Measurements from ENCODE around the gene CBY2. TPM values are rescaled to one million over a fixed set of nuclear protein-coding genes. Genes with fewer than 3 reads are reported as not detected.
"Not testable (repeated sequence)": the region's sequence is repeated elsewhere in the genome, so short reads cannot be mapped to it uniquely, and the experiment has no call there.

The CBY2 gene
- total and polyA plus RNA-seq, 2 experiments from 2014 or later, result 0.15 to 0.42 TPM

GRCh38 chr13:45756498-45756897 is 54.4 kb downstream of the CBY2 start:
- H3K4me3 ChIP-seq; H3K4me1 Mint-ChIP-seq; H4K20me1 ChIP-seq (replicated peaks; ENCODE audit: insufficient read depth); H3K27ac ChIP-seq (ENCODE audit: low read depth); H2AFZ ChIP-seq; H3K4me3 Mint-ChIP-seq; H3K9me2 ChIP-seq (ENCODE audit: insufficient read depth); H3F3A ChIP-seq (replicated peaks; ENCODE audit: low read depth); H3K27ac Mint-ChIP-seq; H3K27me3 ChIP-seq (ENCODE audit: insufficient read depth); H3K4me2 ChIP-seq; H3K79me2 ChIP-seq (replicated peaks; ENCODE audit: insufficient read depth); ATAC-seq; H3K4me1 ChIP-seq (ENCODE audit: insufficient read depth); DNase-seq (ENCODE audit: low spot score); H3K36me3 ChIP-seq (ENCODE audit: insufficient read depth); H3K27me3 Mint-ChIP-seq (ENCODE audit: insufficient read depth, low read depth, poor library complexity): not testable (repeated sequence)
- peaks cover 11% of the 10 kb centered on the region for H3K36me3 Mint-ChIP-seq (ENCODE audit: low read depth)
- H3K9me3 Mint-ChIP-seq, result peaks cover 14% of the 10 kb centered on the region

- H3K9me3 Mint-ChIP-seq, result peaks cover 14% of the 10 kb centered on the region
- H3K36me3 ChIP-seq (ENCODE audit: insufficient read depth); H3K79me2 ChIP-seq (replicated peaks; ENCODE audit: insufficient read depth); ATAC-seq; H3K4me3 Mint-ChIP-seq; H3K4me1 ChIP-seq (ENCODE audit: insufficient read depth); H3K27me3 Mint-ChIP-seq (ENCODE audit: insufficient read depth, low read depth, poor library complexity); H3K27me3 ChIP-seq (ENCODE audit: insufficient read depth); H3K4me1 Mint-ChIP-seq; H3F3A ChIP-seq (replicated peaks; ENCODE audit: low read depth); H3K4me3 ChIP-seq; H3K9me2 ChIP-seq (ENCODE audit: insufficient read depth); H4K20me1 ChIP-seq (replicated peaks; ENCODE audit: insufficient read depth); H3K27ac Mint-ChIP-seq; H3K27ac ChIP-seq (ENCODE audit: low read depth); H2AFZ ChIP-seq; H3K4me2 ChIP-seq; DNase-seq (ENCODE audit: low spot score): not testable (repeated sequence)
- peaks cover 11% of the 10 kb centered on the region for H3K36me3 Mint-ChIP-seq (ENCODE audit: low read depth)
These were observed 55.5 kb downstream of the CBY2 start for GRCh38 chr13:45757589-45757988.

GRCh38 chr13:45763419-45763818 is 61.3 kb downstream of the CBY2 start:
- Mint-ChIP-seq H3K4me3 (no peak overlapping the region), H3K27me3 (ENCODE audit: insufficient read depth, low read depth, poor library complexity) (peaks cover 9% of the 10 kb centered on the region), H3K27ac (no peak overlapping the region), H3K36me3 (ENCODE audit: low read depth) (peaks cover 3% of the 10 kb centered on the region), H3K9me3 (peaks cover 4% of the 10 kb centered on the region), H3K4me1 (peaks cover 6% of the 10 kb centered on the region)
- no peaks in the 10 kb centered on the region for H3F3A ChIP-seq (replicated peaks; ENCODE audit: low read depth)
- H3K4me2 ChIP-seq, result no peak overlapping the region
- ATAC-seq (no peak), DNase-seq (ENCODE audit: low spot score) (no peak)
- H2AFZ ChIP-seq, result no peak overlapping the region
- H3K4me3 ChIP-seq, result no peak overlapping the region
- H3K4me1 ChIP-seq (ENCODE audit: insufficient read depth), result peaks cover 8% of the 10 kb centered on the region; the same call in 1 of the 2 replicates
- H3K9me2 ChIP-seq (ENCODE audit: insufficient read depth), result no peaks in the 10 kb centered on the region
- no peak overlapping the region for H3K27ac ChIP-seq (ENCODE audit: low read depth)
- no peaks in the 10 kb centered on the region for H3K27me3 ChIP-seq (ENCODE audit: insufficient read depth)
- H3K36me3 ChIP-seq (ENCODE audit: insufficient read depth), result no peaks in the 10 kb centered on the region
- no peaks in the 10 kb centered on the region for H3K79me2 ChIP-seq (replicated peaks; ENCODE audit: insufficient read depth)
- H4K20me1 ChIP-seq (replicated peaks; ENCODE audit: insufficient read depth), result no peaks in the 10 kb centered on the region
- TF ChIP-seq REST (IDR thresholded peaks at IDR 0.05; ENCODE audit: unreplicated experiment) (no peak), POLR2AphosphoS5 (IDR thresholded peaks at IDR 0.05; ENCODE audit: low read depth) (no peak), ZNF331 (CRISPR knock-in tag; IDR thresholded peaks at IDR 0.05; ENCODE audit: low read depth) (no peak), STAT1 (IDR thresholded peaks at IDR 0.05; ENCODE audit: unreplicated experiment) (no peak), CREB1 (CRISPR knock-in tag; IDR thresholded peaks at IDR 0.05; ENCODE audit: low read depth) (no peak), ZNF462 (CRISPR knock-in tag; IDR thresholded peaks at IDR 0.05) (no peak), ETS1 (IDR thresholded peaks at IDR 0.05) (no peak)
